NT2/D1 (cell line): ENCODE data around the gene CDC14A.

Source experiments
- DNase-seq: peaks from one replicate; pipeline ENCODE4 v3.0.0-alpha.2; 2011; ENCODE audit warnings: low read depth, low spot score
- H3K27me3 ChIP-seq: 2 replicates; pipeline ENCODE4 v1.6.0; 2011; ENCODE audit warnings: mild to moderate bottlenecking; ENCODE audit not compliant: insufficient read length, insufficient read depth
- H3K36me3 ChIP-seq: 2 replicates; pipeline ENCODE4 v1.6.1; 2011; ENCODE audit warnings: mild to moderate bottlenecking, low read length, mixed read lengths; ENCODE audit not compliant: insufficient read depth, insufficient read length
- H3K4me1 ChIP-seq: 2 replicates; pipeline ENCODE4 v1.5.1; 2011; ENCODE audit not compliant: insufficient read depth, insufficient read length
- H3K4me3 ChIP-seq: 2 replicates; pipeline ENCODE4 v1.5.1; 2011; ENCODE audit warnings: low read depth; ENCODE audit not compliant: insufficient read length
- H3K9ac ChIP-seq: 2 replicates; pipeline ENCODE4 v1.6.0; 2011; ENCODE audit warnings: low read depth; ENCODE audit not compliant: insufficient read length
- H3K9me3 ChIP-seq: 2 replicates; pipeline ENCODE4 v1.5.1; 2011; ENCODE audit warnings: mild to moderate bottlenecking, low read length; ENCODE audit not compliant: insufficient read depth
- SUZ12 ChIP-seq: IDR thresholded peaks from 2 replicates; pipeline ENCODE4 v1.6.1; 2011; ENCODE audit not compliant: insufficient read length, insufficient read depth; ENCODE audit errors: extremely low read depth
- YY1 ChIP-seq: IDR thresholded peaks from 2 replicates; pipeline ENCODE4 v1.6.1; 2011; ENCODE audit not compliant: insufficient read length, insufficient read depth
- ZNF274 ChIP-seq: IDR thresholded peaks from 2 replicates; pipeline ENCODE4 v1.6.1; 2011; ENCODE audit warnings: mild to moderate bottlenecking, low read depth, low read length

CDC14A gene

DNA sequence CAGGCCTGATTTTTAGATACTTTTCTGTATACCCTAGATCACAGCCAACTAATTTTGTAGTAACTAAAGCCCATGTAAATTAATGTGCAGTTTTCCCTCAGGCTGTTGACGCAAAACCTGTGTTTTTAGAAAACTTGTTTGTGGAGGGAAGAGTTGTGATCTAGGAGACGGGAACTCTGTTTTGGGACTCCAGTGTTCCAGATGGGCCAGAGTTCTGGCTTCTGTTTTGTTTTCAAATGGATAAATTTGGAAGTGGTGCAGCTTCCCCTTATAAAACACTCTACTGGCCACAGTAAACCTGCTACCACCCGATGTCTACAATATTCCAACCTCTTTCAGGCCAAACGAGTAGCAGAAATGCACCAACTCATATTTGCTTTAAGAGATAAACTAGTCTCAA lies 172.0 kb downstream of the CDC14A start:
- Histone ChIP-seq H3K9ac (no peak overlapping the region), H3K9me3 (no peaks in the 10 kb centered on the region), H3K36me3 (no peaks in the 10 kb centered on the region), H3K4me3 (no peak overlapping the region), H3K27me3 (no peaks in the 10 kb centered on the region), H3K4me1 (no peaks in the 10 kb centered on the region)
- no peak for DNase-seq
- TF ChIP-seq ZNF274 (no peak), YY1 (no peak), SUZ12 (no peak)

DNA sequence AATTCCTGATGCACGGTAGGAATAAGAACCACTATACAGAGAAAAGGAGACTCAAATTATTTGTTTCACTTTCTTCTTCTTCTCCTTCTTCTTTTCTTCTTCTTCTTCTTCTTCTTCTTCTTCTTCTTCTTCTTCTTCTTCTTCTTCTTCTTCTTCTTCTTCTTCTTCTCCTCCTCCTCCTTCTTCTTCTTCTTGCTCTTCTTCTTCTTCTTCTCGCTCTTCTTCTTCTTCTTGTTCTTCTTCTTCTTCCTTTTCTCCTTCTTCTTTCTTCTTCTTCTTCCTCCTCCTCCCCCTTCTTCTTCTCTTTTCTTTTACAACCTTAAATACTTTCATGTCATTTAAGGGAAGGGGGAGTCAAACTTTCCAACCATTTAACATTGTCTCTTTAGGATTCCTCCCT lies 174.6 kb downstream of the CDC14A start:
- Histone ChIP-seq H3K4me3 (no peak overlapping the region), H3K9me3 (no peaks in the 10 kb centered on the region), H3K9ac (no peak overlapping the region), H3K36me3 (no peaks in the 10 kb centered on the region), H3K27me3 (no peaks in the 10 kb centered on the region), H3K4me1 (no peaks in the 10 kb centered on the region)
- DNase-seq, result no peak
- TF ChIP-seq SUZ12 (no peak), YY1 (no peak)

DNA sequence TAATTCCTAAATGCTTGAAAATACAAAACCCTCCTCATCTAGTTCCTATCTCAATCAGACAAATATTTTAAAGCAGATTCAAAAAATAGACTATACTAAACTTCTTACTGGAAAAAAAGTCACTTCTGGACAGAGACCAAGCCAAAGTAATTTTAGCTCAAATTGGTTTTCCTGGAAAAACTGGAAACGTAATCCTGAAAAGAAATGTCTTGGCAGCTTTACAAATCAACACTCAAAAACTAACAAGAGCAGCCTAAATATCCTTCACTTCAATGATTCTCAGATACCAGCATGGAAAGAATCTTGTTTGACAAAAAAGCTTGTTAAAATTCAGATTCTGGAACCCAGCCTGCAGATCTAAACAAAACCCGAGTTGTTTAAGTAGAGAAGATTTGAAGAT lies 176.6 kb downstream of the CDC14A start:
- Histone ChIP-seq H3K27me3 (no peaks in the 10 kb centered on the region), H3K36me3 (no peaks in the 10 kb centered on the region), H3K4me3 (no peak overlapping the region), H3K9ac (no peak overlapping the region), H3K9me3 (no peaks in the 10 kb centered on the region), H3K4me1 (no peaks in the 10 kb centered on the region)
- no peak for DNase-seq
- TF ChIP-seq YY1 (no peak), SUZ12 (no peak)

DNA sequence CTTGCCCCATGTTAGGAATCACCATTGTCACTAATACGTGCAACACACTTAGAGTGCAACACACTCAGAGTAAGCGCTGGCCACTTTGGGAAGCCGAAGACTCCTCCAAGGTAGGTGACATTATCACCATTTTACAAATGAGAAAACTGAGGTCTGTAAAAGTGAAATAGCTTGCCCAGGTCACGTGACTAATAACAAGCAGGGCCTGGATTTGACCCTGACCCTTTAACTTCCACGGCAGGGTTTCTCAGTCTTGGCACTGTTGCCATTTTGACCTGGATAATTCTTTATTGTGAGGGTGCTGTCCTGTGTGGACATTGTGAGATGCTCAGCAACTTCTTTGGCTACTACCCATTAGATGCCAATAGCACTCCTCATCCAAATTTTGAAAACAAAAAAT lies 177.8 kb downstream of the CDC14A start:
- no peak for DNase-seq
- Histone ChIP-seq H3K9ac (no peak overlapping the region), H3K36me3 (no peaks in the 10 kb centered on the region), H3K4me3 (no peak overlapping the region), H3K27me3 (peaks cover 3% of the 10 kb centered on the region), H3K4me1 (no peaks in the 10 kb centered on the region), H3K9me3 (no peaks in the 10 kb centered on the region)
- TF ChIP-seq YY1 (no peak), SUZ12 (no peak), ZNF274 (no peak)

DNA sequence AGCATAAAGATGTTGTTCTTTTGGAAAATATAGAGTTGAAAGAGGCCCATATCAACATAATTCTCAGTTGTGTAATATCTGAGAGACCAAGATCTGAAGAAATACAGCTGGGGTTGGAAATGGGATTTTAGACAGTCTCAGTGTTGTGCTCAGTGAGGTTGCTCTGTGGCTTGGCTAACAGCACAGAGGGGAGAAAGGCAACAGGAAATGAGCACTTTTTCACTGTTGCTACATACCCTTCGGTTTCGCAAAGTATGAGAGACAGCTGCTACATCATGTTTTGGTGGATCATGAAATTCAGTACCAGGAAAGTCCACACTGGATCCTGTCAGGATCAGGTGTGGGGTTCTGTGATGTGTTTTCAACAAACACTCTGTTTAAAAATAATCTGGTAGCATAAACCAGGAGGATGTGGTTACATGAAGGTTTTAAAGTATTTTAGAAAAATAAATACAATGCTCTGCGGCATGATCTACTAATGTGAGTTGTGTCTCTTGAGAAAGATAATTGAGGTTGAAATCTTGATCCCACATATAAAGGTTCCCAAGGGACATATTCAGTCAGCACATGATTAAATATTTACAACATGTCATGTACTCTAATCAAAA lies 178.7 kb downstream of the CDC14A start:
- no peak overlapping the region for H3K9ac ChIP-seq
- no peak for TF ChIP-seq YY1
- H3K4me1 ChIP-seq, result peaks cover 2% of the 10 kb centered on the region
- no peaks in the 10 kb centered on the region for H3K36me3 ChIP-seq
- DNase-seq, result no peak
- H3K4me3 ChIP-seq, result no peak overlapping the region
- peaks cover 6% of the 10 kb centered on the region for H3K27me3 ChIP-seq
- H3K9me3 ChIP-seq, result no peaks in the 10 kb centered on the region

DNA sequence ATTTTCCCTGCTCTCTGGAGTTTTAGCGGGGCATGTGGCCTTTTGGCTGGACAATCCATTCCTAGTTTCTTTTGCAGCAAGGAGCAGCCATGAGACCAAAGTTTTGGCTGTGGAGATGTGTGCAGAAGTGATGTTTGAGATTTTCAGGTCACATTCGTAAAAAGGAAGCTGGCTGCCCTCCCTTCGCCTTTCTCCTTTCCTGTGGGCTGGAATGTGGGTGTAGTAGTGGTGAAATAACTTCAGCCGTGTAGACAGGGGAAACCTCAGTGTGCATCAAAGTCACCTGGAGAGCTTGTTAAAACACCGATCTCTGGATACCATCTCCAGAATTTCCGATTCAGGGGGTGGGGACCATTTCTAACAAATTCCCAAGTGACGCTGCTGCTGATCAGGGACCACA lies 180.3 kb downstream of the CDC14A start:
- Histone ChIP-seq H3K4me3 (no peak overlapping the region), H3K27me3 (peaks cover 21% of the 10 kb centered on the region), H3K9ac (no peak overlapping the region), H3K36me3 (no peaks in the 10 kb centered on the region), H3K4me1 (peaks cover 2% of the 10 kb centered on the region), H3K9me3 (no peaks in the 10 kb centered on the region)
- no peak for DNase-seq
- TF ChIP-seq YY1 (no peak), SUZ12 (no peak), ZNF274 (no peak)

DNA sequence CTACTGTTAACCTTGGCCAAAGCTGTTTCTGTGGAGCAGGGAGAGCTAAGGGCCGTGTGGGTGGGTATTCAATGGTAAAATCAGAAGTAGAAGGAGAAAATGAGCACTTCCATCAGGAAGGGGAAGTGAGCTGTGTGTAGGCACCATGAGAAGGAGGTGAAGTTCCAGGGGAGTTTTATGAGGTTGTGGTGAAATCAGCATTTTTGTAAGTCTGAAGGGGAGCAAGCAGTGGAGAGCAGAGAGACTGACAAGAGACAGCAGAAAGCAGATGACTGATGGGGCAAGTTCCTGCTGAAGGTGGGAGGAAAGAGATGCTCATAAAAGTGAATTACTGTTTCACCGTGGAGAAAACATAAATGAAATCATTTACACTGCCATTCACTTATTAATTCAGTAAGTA lies 183.0 kb downstream of the CDC14A start:
- DNase-seq, result no peak
- Histone ChIP-seq H3K4me1 (peaks cover 6% of the 10 kb centered on the region), H3K4me3 (no peak overlapping the region), H3K36me3 (no peaks in the 10 kb centered on the region), H3K27me3 (peaks cover 48% of the 10 kb centered on the region), H3K9me3 (no peaks in the 10 kb centered on the region), H3K9ac (no peak overlapping the region)
- TF ChIP-seq SUZ12 (no peak), YY1 (no peak), ZNF274 (no peak)

DNA sequence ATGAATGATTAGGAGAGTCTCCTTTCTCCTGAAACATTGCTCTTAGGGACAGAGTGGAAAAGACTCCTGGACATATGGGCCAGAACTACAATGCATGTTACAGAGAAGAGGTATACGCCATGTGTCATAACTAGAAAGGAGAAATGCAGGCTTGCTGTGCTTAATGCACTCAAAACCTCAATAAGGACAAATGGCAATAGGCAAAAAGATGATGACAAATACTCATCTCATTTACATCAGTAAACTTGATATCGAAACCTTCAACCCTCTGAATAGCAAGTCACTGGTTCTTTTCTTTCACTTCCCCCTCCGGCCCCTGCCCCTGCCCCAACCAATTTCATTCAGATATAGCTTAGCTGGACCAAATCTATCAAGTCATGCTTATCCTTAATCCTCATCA lies 183.7 kb downstream of the CDC14A start:
- no peak for DNase-seq
- H3K9ac ChIP-seq, result no peak overlapping the region
- H3K27me3 ChIP-seq, result peaks cover 55% of the 10 kb centered on the region
- TF ChIP-seq ZNF274, result no peak
- no peak for TF ChIP-seq SUZ12
- no peak for TF ChIP-seq YY1
- peaks cover 6% of the 10 kb centered on the region for H3K4me1 ChIP-seq
- H3K36me3 ChIP-seq, result no peaks in the 10 kb centered on the region
- no peak overlapping the region for H3K4me3 ChIP-seq
- H3K9me3 ChIP-seq, result no peaks in the 10 kb centered on the region
